Airway epithelial cell (primary cell): ENCODE data around the gene C1orf35. TPM values are rescaled to one million over a fixed set of nuclear protein-coding genes. Genes with fewer than 3 reads are reported as not detected.

ENCODE experiments used
- total RNA-seq: library from RNA; depleted of rRNA; stranded (reverse); fragments of >200 nt; gene quantifications from 2 replicates; pipeline ENCODE4 v1.2.3, GENCODE V29; 2015

Gene C1orf35
- 23.6 and 27.2 TPM in 2 replicates for total RNA-seq

GRCh38 chr1:228102791-228103620 lies at the start of gene C1orf35:
Gene C1orf35, minus strand, starts transcription at chr1:228103325. Its CDS starts 98 bp downstream, at chr1:228103227.

GRCh38 chr1:228149406-228150119 lies 46.4 kb upstream of the C1orf35 start, which contains the start of gene GJC2:
Gene GJC2, plus strand, starts transcription at chr1:228149930. Its CDS starts 7,829 bp downstream, at chr1:228157759.

GRCh38 chr1:228139931-228140723 lies 37.0 kb upstream of the C1orf35 start, which contains the start of gene GUK1:
Gene GUK1, plus strand, starts transcription at chr1:228140279. Its CDS starts 24 bp downstream, at chr1:228140303.

GRCh38 chr1:228109073-228109961 lies 6.2 kb upstream of the C1orf35 start, which contains the start of gene MRPL55:
Gene MRPL55, minus strand, starts transcription at chr1:228109299. Its CDS starts 1,039 bp downstream, at chr1:228108260.

GRCh38 chr1:228082214-228082917 lies 20.8 kb downstream of the C1orf35 start, which contains the start of gene ARF1:
Gene ARF1, plus strand, starts transcription at chr1:228082708. Its CDS starts 14,407 bp downstream, at chr1:228097115.

Other genes with a start within 250 kb of the C1orf35 start
- gene WNT9A, start 155.4 kb downstream of the C1orf35 start, total RNA-seq = 1.2 and 1.5 TPM in 2 replicates
- 0.14 and 0.28 TPM in 2 replicates for gene WNT3A, start 96.3 kb downstream of the C1orf35 start, total RNA-seq
- 302 and 424 TPM in 2 replicates for gene ARF1, start 20.6 kb downstream of the C1orf35 start, total RNA-seq
- gene MRPL55, start 6.0 kb upstream of the C1orf35 start, total RNA-seq = 119 and 123 TPM in 2 replicates
- 394 and 419 TPM in 2 replicates for gene GUK1, start 37.0 kb upstream of the C1orf35 start, total RNA-seq
- 0.99 and 2.3 TPM in 2 replicates for gene GJC2, start 46.6 kb upstream of the C1orf35 start, total RNA-seq
- 1.8 and 3.2 TPM in 2 replicates for gene IBA57, start 62.5 kb upstream of the C1orf35 start, total RNA-seq
- gene OBSCN, start 104.7 kb upstream of the C1orf35 start, total RNA-seq = 1.3 and 4.0 TPM in 2 replicates